SK-N-SH (cell line): ENCODE data around the gene PHF3. TPM values are rescaled to one million over a fixed set of nuclear protein-coding genes. Genes with fewer than 3 reads are reported as not detected.

Experiments
- CTCF ChIA-PET: fragments of 300-600, 350-600 bp; formaldehyde crosslinking; extraction: SDS; loops from one replicate; lab custom pipeline; 2021; lab: Yijun Ruan, JAX
- POLR2A ChIA-PET: fragments of 350-600 bp; sonication (Branson Sonifier 250); formaldehyde crosslinking; extraction: SDS; loops from one replicate; lab custom pipeline; 2020; ENCODE audit warnings: antibody characterized with exemption, inconsistent platforms; lab: Yijun Ruan, JAX
- DNase-seq: peaks from one replicate; pipeline ENCODE4 v3.0.0; 2012
- H2AFZ ChIP-seq: fragments of 200-600 bp; sonication (generic); 2 replicates; pipeline ENCODE4 v1.8.1; 2016; ENCODE audit warnings: antibody characterized with exemption, mild to moderate bottlenecking, low read depth
- H3F3A ChIP-seq: fragments of 200-600 bp; sonication (generic); replicated peaks from 2 replicates; pipeline ENCODE3; 2016; ENCODE audit warnings: antibody characterized with exemption, mild to moderate bottlenecking; ENCODE audit not compliant: insufficient read depth
- H3K27ac ChIP-seq, 2 experiments: fragments of 200-500 bp in 1 of 2; fragments of 200-600 bp in 1 of 2; sonication (Bioruptor generic) in 1 of 2; sonication (generic), shearing (Covaris generic) in 1 of 2; 2 replicates each; pipeline versions ENCODE4 v1.5.1 to v1.6.1; 2014 to 2016; ENCODE audit warnings: low read depth in 2 of 2, inconsistent platforms in 1 of 2, low read length in 1 of 2, mild to moderate bottlenecking in 1 of 2, mixed read lengths in 1 of 2
- H3K27me3 ChIP-seq: fragments of 200-600 bp; sonication (generic), shearing (Covaris generic); 2 replicates; pipeline ENCODE4 v1.6.1; 2016; ENCODE audit warnings: mixed run types; ENCODE audit not compliant: insufficient read depth
- H3K36me3 ChIP-seq, 2 experiments: fragments of 200-500 bp in 1 of 2; fragments of 200-600 bp in 1 of 2; sonication (Bioruptor generic) in 1 of 2; sonication (generic) in 1 of 2; replicated peaks in 1 of 2; 2 replicates each; pipeline versions ENCODE3 to v1.5.1; 2014 to 2016; ENCODE audit warnings: low read length in 1 of 2, mild to moderate bottlenecking in 1 of 2; ENCODE audit not compliant: insufficient read depth in 2 of 2, control insufficient read depth in 1 of 2
- H3K4me1 ChIP-seq, 2 experiments: fragments of 200-500 bp in 1 of 2; fragments of 200-600 bp in 1 of 2; sonication (Bioruptor generic) in 1 of 2; sonication (generic), shearing (Covaris generic) in 1 of 2; 2 replicates each; pipeline versions ENCODE4 v1.5.1 to v1.6.1; 2014 to 2016; ENCODE audit warnings: low read depth in 1 of 2, low read length in 1 of 2, mixed run types in 1 of 2; ENCODE audit not compliant: insufficient read depth in 2 of 2, control insufficient read depth in 1 of 2
- H3K4me2 ChIP-seq: fragments of 200-600 bp; sonication (generic), shearing (Covaris generic); 2 replicates; pipeline ENCODE4 v1.6.1; 2017; ENCODE audit warnings: mixed run types
- H3K4me3 ChIP-seq, 2 experiments: fragments of 200-500 bp in 1 of 2; fragments of 200-600 bp in 1 of 2; sonication (Bioruptor generic) in 1 of 2; sonication (generic), shearing (Covaris generic) in 1 of 2; 2 replicates each; pipeline versions ENCODE4 v1.5.1 to v1.8.1; 2014 to 2016; ENCODE audit warnings: low read depth in 2 of 2, inconsistent platforms in 1 of 2, low read length in 1 of 2, mild to moderate bottlenecking in 1 of 2, mixed read lengths in 1 of 2, moderate library complexity in 1 of 2
- H3K79me2 ChIP-seq: fragments of 200-600 bp; sonication (generic); 2 replicates; pipeline ENCODE4 v1.8.1; 2017; ENCODE audit warnings: mild to moderate bottlenecking; ENCODE audit not compliant: insufficient read depth
- H3K9ac ChIP-seq: fragments of 200-600 bp; sonication (generic); 2 replicates; pipeline ENCODE4 v1.6.1; 2017; ENCODE audit warnings: mixed run types
- H3K9me2 ChIP-seq: fragments of 200-600 bp; sonication (generic); 2 replicates; pipeline ENCODE4 v1.6.1; 2017; ENCODE audit warnings: mixed run types
- H3K9me3 ChIP-seq: fragments of 200-600 bp; sonication (generic); 2 replicates; pipeline ENCODE4 v1.6.1; 2017; ENCODE audit warnings: mixed run types, mild to moderate bottlenecking, moderate library complexity
- H4K20me1 ChIP-seq: fragments of 200-600 bp; sonication (generic); 2 replicates; pipeline ENCODE4 v1.6.1; 2017; ENCODE audit warnings: mild to moderate bottlenecking, mixed run types; ENCODE audit not compliant: insufficient read depth
- CHD2 ChIP-seq: fragments of 150-350 bp; IDR thresholded peaks from 2 replicates; pipeline ENCODE4 v1.6.1; 2018; ENCODE audit warnings: low read length; ENCODE audit not compliant: partially characterized antibody
- ELF1 ChIP-seq: IDR thresholded peaks from 2 replicates; pipeline ENCODE4 v1.4.0; 2012
- EP300 ChIP-seq, 2 experiments: IDR thresholded peaks; 2 replicates each; pipeline versions ENCODE4 v1.4.0 to v1.6.1; 2012; ENCODE audit warnings: borderline replicate concordance in 1 of 2, low read depth in 1 of 2, low read length in 1 of 2
- EZH2phosphoT487 ChIP-seq: fragments of 200-600 bp; sonication (generic); IDR thresholded peaks from 2 replicates; pipeline ENCODE4 v1.6.1; 2017; ENCODE audit warnings: low read depth, mixed run types, mild to moderate bottlenecking, antibody characterized with exemption, moderate library complexity, borderline replicate concordance
- FOSL2 ChIP-seq: IDR thresholded peaks from 2 replicates; pipeline ENCODE4 v1.4.0; 2012; ENCODE audit warnings: low read depth, mild to moderate bottlenecking, moderate library complexity, borderline replicate concordance
- FOXJ3 ChIP-seq: sonication (generic); formaldehyde crosslinking; IDR thresholded peaks from 2 replicates; pipeline ENCODE4 v1.5.1; 2020; ENCODE audit warnings: mild to moderate bottlenecking, missing genetic modification reagents
- GABPA ChIP-seq: IDR thresholded peaks from 2 replicates; pipeline ENCODE4 v1.4.0; 2012; ENCODE audit warnings: low read depth, mild to moderate bottlenecking
- NFIC ChIP-seq: IDR thresholded peaks from 2 replicates; pipeline ENCODE4 v1.4.0; 2012; ENCODE audit warnings: borderline replicate concordance
- RAD21 ChIP-seq: IDR thresholded peaks from 2 replicates; pipeline ENCODE4 v1.6.1; 2012; ENCODE audit warnings: mild to moderate bottlenecking, low read length
- RCOR1 ChIP-seq: fragments of 150-350 bp; IDR thresholded peaks from 2 replicates; pipeline ENCODE4 v1.6.1; 2017; ENCODE audit warnings: antibody characterized with exemption, low read length
- RFX5 ChIP-seq: IDR thresholded peaks from 2 replicates; pipeline ENCODE4 v1.6.1; 2012; ENCODE audit warnings: mild to moderate bottlenecking, improper control_type of control experiment, low read length
- RXRA ChIP-seq: IDR thresholded peaks from 2 replicates; pipeline ENCODE4 v1.4.0; 2012; ENCODE audit warnings: low read depth, mild to moderate bottlenecking, borderline replicate concordance
- TEAD4 ChIP-seq: IDR thresholded peaks from 2 replicates; pipeline ENCODE4 v1.4.0; 2012; ENCODE audit warnings: mild to moderate bottlenecking, borderline replicate concordance; ENCODE audit not compliant: insufficient read depth
- YY1 ChIP-seq: IDR thresholded peaks from 2 replicates; pipeline ENCODE4 v1.4.0; 2012; ENCODE audit warnings: low read depth, mild to moderate bottlenecking
- WGBS: methylation state at CpG from one replicate; pipeline ENCODE4 v1.1.6; 2017; ENCODE audit warnings: low lambda C conversion rate; 5-methylcytosine and 5-hydroxymethylcytosine counted together
- polyA plus RNA-seq, 3 experiments: library from polyadenylated mRNA; depleted of rRNA; stranded (reverse); fragments of >200 nt; gene quantifications; 2 replicates each; pipeline ENCODE4 v1.2.3, GENCODE V29; 2012
- TF ChIP-seq, protein P1 (sequence below): IDR thresholded peaks from 2 replicates; pipeline ENCODE4; 2012
- TF ChIP-seq, protein P2 (sequence below): fragments of 150-350 bp; IDR thresholded peaks from 2 replicates; pipeline ENCODE4 v1.6.1; 2017; ENCODE audit warnings: antibody characterized with exemption, low read length, low read depth, borderline replicate concordance
- TF ChIP-seq, protein P3 (sequence below): fragments of 150-350 bp; IDR thresholded peaks from 2 replicates; pipeline ENCODE4 v1.6.1; 2016; ENCODE audit warnings: mild to moderate bottlenecking, low read depth, low read length
- TF ChIP-seq, protein P4 (sequence below): IDR thresholded peaks from 2 replicates; pipeline ENCODE4 v1.4.0; 2012; ENCODE audit warnings: low read depth, borderline replicate concordance

PHF3 gene
- polyA plus RNA-seq, 1 of the 3 experiments (the other 2 are of a cell fraction) = 4.4 TPM

DNA sequence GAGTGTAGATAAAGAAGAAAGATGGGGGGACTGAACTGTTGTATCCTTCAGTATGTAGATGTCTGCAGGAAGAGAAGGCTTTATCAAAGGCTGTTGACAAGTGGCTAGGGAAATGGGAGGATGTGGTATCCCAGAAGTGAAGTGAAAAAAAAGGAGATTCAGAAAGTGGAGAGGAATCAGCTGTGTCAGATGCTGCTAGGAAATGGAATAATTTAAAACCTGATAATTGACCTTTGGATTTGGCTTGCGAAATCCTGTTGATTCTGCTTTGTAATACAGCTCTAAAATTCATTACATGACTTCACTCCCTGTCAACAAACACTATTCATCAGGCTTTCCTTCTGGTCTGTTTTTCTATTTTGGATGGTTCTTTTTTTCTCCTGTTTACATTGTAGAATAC lies 41.7 kb downstream of the PHF3 start:
- 100% methylated on average over 1 of the region's 1 CpG for WGBS
- no peak for TF ChIP-seq EP300 (IDR thresholded peaks at IDR 0.05; ENCODE audit: borderline replicate concordance in 1 of 2, low read depth in 1 of 2, low read length in 1 of 2)
- TF ChIP-seq RXRA = no peak
- no peak for TF ChIP-seq FOSL2
- TF ChIP-seq CHD2 = no peak
- no peak for TF ChIP-seq ELF1
- TF ChIP-seq YY1 = no peak
- no peak for TF ChIP-seq EZH2phosphoT487
- TF ChIP-seq NFIC = no peak
- no peak for TF ChIP-seq GABPA
- TF ChIP-seq, protein P1, sequence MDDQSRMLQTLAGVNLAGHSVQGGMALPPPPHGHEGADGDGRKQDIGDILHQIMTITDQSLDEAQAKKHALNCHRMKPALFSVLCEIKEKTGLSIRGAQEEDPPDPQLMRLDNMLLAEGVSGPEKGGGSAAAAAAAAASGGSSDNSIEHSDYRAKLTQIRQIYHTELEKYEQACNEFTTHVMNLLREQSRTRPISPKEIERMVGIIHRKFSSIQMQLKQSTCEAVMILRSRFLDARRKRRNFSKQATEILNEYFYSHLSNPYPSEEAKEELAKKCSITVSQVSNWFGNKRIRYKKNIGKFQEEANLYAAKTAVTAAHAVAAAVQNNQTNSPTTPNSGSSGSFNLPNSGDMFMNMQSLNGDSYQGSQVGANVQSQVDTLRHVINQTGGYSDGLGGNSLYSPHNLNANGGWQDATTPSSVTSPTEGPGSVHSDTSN = no peak
- TF ChIP-seq, protein P2, sequence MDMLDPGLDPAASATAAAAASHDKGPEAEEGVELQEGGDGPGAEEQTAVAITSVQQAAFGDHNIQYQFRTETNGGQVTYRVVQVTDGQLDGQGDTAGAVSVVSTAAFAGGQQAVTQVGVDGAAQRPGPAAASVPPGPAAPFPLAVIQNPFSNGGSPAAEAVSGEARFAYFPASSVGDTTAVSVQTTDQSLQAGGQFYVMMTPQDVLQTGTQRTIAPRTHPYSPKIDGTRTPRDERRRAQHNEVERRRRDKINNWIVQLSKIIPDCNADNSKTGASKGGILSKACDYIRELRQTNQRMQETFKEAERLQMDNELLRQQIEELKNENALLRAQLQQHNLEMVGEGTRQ = no peak
- TF ChIP-seq FOXJ3 (CRISPR knock-in tag) = no peak
- TF ChIP-seq, protein P3, sequence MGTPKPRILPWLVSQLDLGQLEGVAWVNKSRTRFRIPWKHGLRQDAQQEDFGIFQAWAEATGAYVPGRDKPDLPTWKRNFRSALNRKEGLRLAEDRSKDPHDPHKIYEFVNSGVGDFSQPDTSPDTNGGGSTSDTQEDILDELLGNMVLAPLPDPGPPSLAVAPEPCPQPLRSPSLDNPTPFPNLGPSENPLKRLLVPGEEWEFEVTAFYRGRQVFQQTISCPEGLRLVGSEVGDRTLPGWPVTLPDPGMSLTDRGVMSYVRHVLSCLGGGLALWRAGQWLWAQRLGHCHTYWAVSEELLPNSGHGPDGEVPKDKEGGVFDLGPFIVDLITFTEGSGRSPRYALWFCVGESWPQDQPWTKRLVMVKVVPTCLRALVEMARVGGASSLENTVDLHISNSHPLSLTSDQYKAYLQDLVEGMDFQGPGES = no peak
- TF ChIP-seq RFX5 = no peak
- TF ChIP-seq, protein P4, sequence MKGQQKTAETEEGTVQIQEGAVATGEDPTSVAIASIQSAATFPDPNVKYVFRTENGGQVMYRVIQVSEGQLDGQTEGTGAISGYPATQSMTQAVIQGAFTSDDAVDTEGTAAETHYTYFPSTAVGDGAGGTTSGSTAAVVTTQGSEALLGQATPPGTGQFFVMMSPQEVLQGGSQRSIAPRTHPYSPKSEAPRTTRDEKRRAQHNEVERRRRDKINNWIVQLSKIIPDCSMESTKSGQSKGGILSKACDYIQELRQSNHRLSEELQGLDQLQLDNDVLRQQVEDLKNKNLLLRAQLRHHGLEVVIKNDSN = no peak
- TF ChIP-seq RAD21 = no peak
- no peak for TF ChIP-seq TEAD4
- no peak for TF ChIP-seq RCOR1
- no peak overlapping the region for H3K27ac ChIP-seq
- no peak overlapping the region for H3K9ac ChIP-seq
- H3F3A ChIP-seq = no peaks in the 10 kb centered on the region
- H3K79me2 ChIP-seq = peaks cover 64% of the 10 kb centered on the region; the same call in 1 of the 2 replicates
- H3K9me3 ChIP-seq = no peaks in the 10 kb centered on the region
- peaks cover 0 to 5% of the 10 kb centered on the region in 2 experiments; a peak in 1 of 4 replicates for H3K4me1 ChIP-seq
- CTCF ChIA-PET = interaction anchor here (0.8 to 1.0 kb wide), 3 partner anchors 9 to 35 kb away, joined by 3 to 4 read pairs (median 3); no protein-coding TSS in a partner anchor
- no peaks in the 10 kb centered on the region for H3K9me2 ChIP-seq
- H2AFZ ChIP-seq = no peak overlapping the region
- no peak overlapping the region for H3K4me3 ChIP-seq
- no peak for DNase-seq
- peaks cover 33% of the 10 kb centered on the region for H4K20me1 ChIP-seq
- POLR2A ChIA-PET = no interaction called here
- no peaks in the 10 kb centered on the region for H3K27me3 ChIP-seq
- peaks cover 26 to 29% of the 10 kb centered on the region in 2 experiments for H3K36me3 ChIP-seq
- H3K4me2 ChIP-seq = no peak overlapping the region
